ENCODE results near the gene ZNF678. TPM values are rescaled to one million over a fixed set of nuclear protein-coding genes. Genes with fewer than 3 reads are reported as not detected.

Gene ZNF678
- total RNA-seq, 1 experiment from 2014 or later: 4.1 TPM

- Histone ChIP-seq H3K36me3 (ENCODE audit: low read depth) (no peaks in the 10 kb centered on the region), H3K4me2 (no peak overlapping the region), H4K20me1 (ENCODE audit: insufficient read depth) (no peaks in the 10 kb centered on the region), H3K4me3 (no peak overlapping the region), H3F3A (ENCODE audit: insufficient read depth, low read depth) (no peaks in the 10 kb centered on the region), H3K9me2 (ENCODE audit: insufficient read depth) (no peaks in the 10 kb centered on the region), H3K79me2 (ENCODE audit: low read depth) (no peaks in the 10 kb centered on the region), H3K4me1 (replicated peaks; ENCODE audit: insufficient read depth) (no peaks in the 10 kb centered on the region), H3K9me3 (ENCODE audit: insufficient read depth, low read depth) (no peaks in the 10 kb centered on the region), H3K27me3 (ENCODE audit: insufficient read depth, low read depth) (no peaks in the 10 kb centered on the region), H3K27ac (no peak overlapping the region), H2AFZ (no peak overlapping the region)
- ChIA-PET POLR2A (ENCODE audit: unreplicated experiment) (no interaction called here), CTCF (interaction anchor here (0.7 kb wide), 1 partner anchor 201 kb away, joined by 4 read pairs; no protein-coding TSS in a partner anchor)
- intact Hi-C loops (cut with micrococcal nuclease; ENCODE audit: unreplicated experiment): loop anchor here (2.0 kb wide), 1 partner anchor 19 kb away; the partner anchor contains the start of gene ZNF678
- DNase-seq: no peak
- no TSS peak for BruUV-seq (replicated peaks)
- no peak for TF ChIP-seq CTCF (conservative IDR thresholded peaks at IDR 0.05)
- no peak for TF ChIP-seq EZH2 (IDR thresholded peaks at IDR 0.05; ENCODE audit: low read depth)
Observed at GRCh38 chr1:227543283-227544066, 19.9 kb upstream of the ZNF678 start.

- H2AFZ ChIP-seq: no peak overlapping the region
- H3K27ac ChIP-seq: no peak overlapping the region
- BruUV-seq (replicated peaks): no TSS peak
- H3K4me1 ChIP-seq (replicated peaks; ENCODE audit: insufficient read depth): no peaks in the 10 kb centered on the region
- H3F3A ChIP-seq (ENCODE audit: insufficient read depth, low read depth): no peaks in the 10 kb centered on the region
- no peak overlapping the region for H3K4me3 ChIP-seq
- POLR2A ChIA-PET (ENCODE audit: unreplicated experiment): no interaction called here
- H3K4me2 ChIP-seq: no peak overlapping the region
- no peaks in the 10 kb centered on the region for H3K9me3 ChIP-seq (ENCODE audit: insufficient read depth, low read depth)
- no peaks in the 10 kb centered on the region for H3K27me3 ChIP-seq (ENCODE audit: insufficient read depth, low read depth)
- no peak for TF ChIP-seq EZH2 (IDR thresholded peaks at IDR 0.05; ENCODE audit: low read depth)
- no peak for TF ChIP-seq CTCF (conservative IDR thresholded peaks at IDR 0.05)
- CTCF ChIA-PET: interaction anchor here (0.7 kb wide), 1 partner anchor 200 kb away, joined by 4 read pairs; no protein-coding TSS in a partner anchor
- no peak for DNase-seq
- no peaks in the 10 kb centered on the region for H4K20me1 ChIP-seq (ENCODE audit: insufficient read depth)
- H3K36me3 ChIP-seq (ENCODE audit: low read depth): no peaks in the 10 kb centered on the region
- H3K79me2 ChIP-seq (ENCODE audit: low read depth): no peaks in the 10 kb centered on the region
- H3K9me2 ChIP-seq (ENCODE audit: insufficient read depth): no peaks in the 10 kb centered on the region
- intact Hi-C loops (cut with micrococcal nuclease; ENCODE audit: unreplicated experiment): no loop called here
Observed at GRCh38 chr1:227544067-227545050, 19.0 kb upstream of the ZNF678 start.

- BruUV-seq (replicated peaks): no TSS peak
- ChIA-PET CTCF (no interaction called here), POLR2A (ENCODE audit: unreplicated experiment) (no interaction called here)
- Histone ChIP-seq H3K27me3 (ENCODE audit: insufficient read depth, low read depth) (no peaks in the 10 kb centered on the region), H4K20me1 (ENCODE audit: insufficient read depth) (no peaks in the 10 kb centered on the region), H3K9me3 (ENCODE audit: insufficient read depth, low read depth) (no peaks in the 10 kb centered on the region), H3K79me2 (ENCODE audit: low read depth) (no peaks in the 10 kb centered on the region), H3K27ac (no peak overlapping the region), H3K36me3 (ENCODE audit: low read depth) (no peaks in the 10 kb centered on the region), H3K4me3 (no peak overlapping the region), H3K9me2 (ENCODE audit: insufficient read depth) (no peaks in the 10 kb centered on the region), H2AFZ (no peak overlapping the region), H3F3A (ENCODE audit: insufficient read depth, low read depth) (no peaks in the 10 kb centered on the region), H3K4me2 (no peak overlapping the region), H3K4me1 (replicated peaks; ENCODE audit: insufficient read depth) (no peaks in the 10 kb centered on the region)
- intact Hi-C loops (cut with micrococcal nuclease; ENCODE audit: unreplicated experiment): no loop called here
- TF ChIP-seq CTCF (conservative IDR thresholded peaks at IDR 0.05) (no peak), EZH2 (IDR thresholded peaks at IDR 0.05; ENCODE audit: low read depth) (no peak)
- no peak for DNase-seq
Observed at GRCh38 chr1:227545361-227545760, 18.0 kb upstream of the ZNF678 start.

All from PC-9 (cell line).